Bronchial epithelial cell (primary cell): Measurements from ENCODE around the gene DCTN3. TPM values are rescaled to one million over a fixed set of nuclear protein-coding genes. Genes with fewer than 3 reads are reported as not detected.

ENCODE experiments used
- DNase-seq: peaks from one replicate; pipeline ENCODE4 v3.0.0-alpha.2; 2010; ENCODE audit warnings: low read depth
- FAIRE-seq: peaks from 2 replicates; lab custom pipeline; 2011; peaks lifted over from hg19 to GRCh38; lab: Jason Lieb, UNC
- H3K27me3 ChIP-seq: 2 replicates; pipeline ENCODE4 v1.5.1; 2011; ENCODE audit warnings: low read length; ENCODE audit not compliant: control insufficient read depth, insufficient read depth
- H3K36me3 ChIP-seq: 2 replicates; pipeline ENCODE4 v1.5.1; 2011; ENCODE audit warnings: low read length; ENCODE audit not compliant: control insufficient read depth, insufficient read depth
- H3K4me3 ChIP-seq: 2 replicates; pipeline ENCODE4 v1.5.1; 2011; ENCODE audit warnings: mild to moderate bottlenecking, low read depth, low read length, control low read depth
- CTCF ChIP-seq: IDR thresholded peaks from 2 replicates; pipeline ENCODE4 v1.5.1; 2011; ENCODE audit warnings: mild to moderate bottlenecking, moderate library complexity, low read length, control low read depth, inconsistent platforms; ENCODE audit not compliant: insufficient read depth, severe bottlenecking
- total RNA-seq: library from RNA; depleted of rRNA; stranded (reverse); fragments of >200 nt; gene quantifications from 2 replicates; pipeline ENCODE4 v1.2.1, GENCODE V29; 2014

The DCTN3 gene
- total RNA-seq, 1 donor from 2014 or later = 57.1 TPM

GRCh38 chr9:34651321-34651720 lies 31.0 kb upstream of the DCTN3 start:
- no peak for DNase-seq
- peaks cover 1% of the 10 kb centered on the region for H3K36me3 ChIP-seq
- H3K4me3 ChIP-seq = no peak overlapping the region
- no peak for TF ChIP-seq CTCF
- H3K27me3 ChIP-seq = no peaks in the 10 kb centered on the region
- no peak for FAIRE-seq

- Histone ChIP-seq H3K36me3 (peaks cover 1% of the 10 kb centered on the region), H3K4me3 (no peak overlapping the region), H3K27me3 (no peaks in the 10 kb centered on the region)
- no peak for DNase-seq
- no peak for FAIRE-seq
- no peak for TF ChIP-seq CTCF
Observed at GRCh38 chr9:34650816-34651215, 30.5 kb upstream of the DCTN3 start.

- no peak for FAIRE-seq
- TF ChIP-seq CTCF = no peak
Observed at GRCh38 chr9:34648673-34649072, 28.4 kb upstream of the DCTN3 start.

GRCh38 chr9:34647651-34648050 lies 27.4 kb upstream of the DCTN3 start:
- FAIRE-seq (no peak), DNase-seq (no peak)
- Histone ChIP-seq H3K36me3 (peaks cover 1% of the 10 kb centered on the region), H3K27me3 (no peaks in the 10 kb centered on the region), H3K4me3 (peak overlapping the region; percentile 77)
- no peak for TF ChIP-seq CTCF

More at GRCh38 chr9:34648673-34649072, 28.4 kb upstream of the DCTN3 start:
- Histone ChIP-seq H3K36me3 (peaks cover 1% of the 10 kb centered on the region), H3K4me3 (no peak overlapping the region), H3K27me3 (no peaks in the 10 kb centered on the region)
- no peak for DNase-seq

GRCh38 chr9:34647084-34647403 lies 26.7 kb upstream of the DCTN3 start:
- no peak for DNase-seq
- FAIRE-seq = no peak

More at GRCh38 chr9:34647084-34647403, 26.7 kb upstream of the DCTN3 start:
- peak overlapping the region; percentile 77 for H3K4me3 ChIP-seq
- peaks cover 1% of the 10 kb centered on the region for H3K36me3 ChIP-seq
- TF ChIP-seq CTCF = no peak
- no peaks in the 10 kb centered on the region for H3K27me3 ChIP-seq
